IPS-20b (cell line): ENCODE measurements around the gene HUNK.

ENCODE experiments used
- H3K27ac ChIP-seq: one replicate; pipeline ENCODE4 v1.5.1; 2013; ENCODE audit warnings: low read length
- H3K27me3 ChIP-seq: 2 replicates; pipeline ENCODE4 v1.6.1; 2013; ENCODE audit warnings: mild to moderate bottlenecking, low read length, inconsistent platforms; ENCODE audit not compliant: insufficient read depth
- H3K36me3 ChIP-seq: 2 replicates; pipeline ENCODE4 v1.6.1; 2013; ENCODE audit warnings: low read depth, mild to moderate bottlenecking, inconsistent platforms, low read length, moderate library complexity; ENCODE audit not compliant: insufficient read depth
- H3K4me1 ChIP-seq: 2 replicates; pipeline ENCODE4 v1.6.1; 2013; ENCODE audit warnings: mild to moderate bottlenecking, control low read depth, inconsistent platforms, low read length, moderate library complexity; ENCODE audit not compliant: insufficient read depth
- H3K4me3 ChIP-seq: 2 replicates; pipeline ENCODE4 v1.5.1; 2013; ENCODE audit warnings: mild to moderate bottlenecking, low read length, inconsistent platforms
- H3K9ac ChIP-seq: 2 replicates; pipeline ENCODE4 v1.6.1; 2013; ENCODE audit warnings: low read depth, mild to moderate bottlenecking, inconsistent platforms, low read length, moderate library complexity
- H3K9me3 ChIP-seq: 2 replicates; pipeline ENCODE4 v1.6.1; 2013; ENCODE audit warnings: mild to moderate bottlenecking, low read depth, low read length, inconsistent platforms; ENCODE audit not compliant: insufficient read depth

Gene HUNK

GRCh38 chr21:31911138-31911907 is 38.5 kb downstream of the HUNK start:
- Histone ChIP-seq H3K27ac (no peak overlapping the region), H3K9me3 (no peaks in the 10 kb centered on the region), H3K4me1 (peaks cover 44% of the 10 kb centered on the region; the same call in 1 of the 2 replicates)

GRCh38 chr21:31912501-31912900 is 39.7 kb downstream of the HUNK start:
- H3K4me1 ChIP-seq: peaks cover 44% of the 10 kb centered on the region; the same call in 1 of the 2 replicates
- no peaks in the 10 kb centered on the region for H3K36me3 ChIP-seq
- H3K4me3 ChIP-seq: no peak overlapping the region
- H3K9me3 ChIP-seq: no peaks in the 10 kb centered on the region
- H3K9ac ChIP-seq: no peak overlapping the region
- H3K27me3 ChIP-seq: no peaks in the 10 kb centered on the region
- no peak overlapping the region for H3K27ac ChIP-seq

More at GRCh38 chr21:31911138-31911907, 38.5 kb downstream of the HUNK start:
- no peak overlapping the region for H3K4me3 ChIP-seq
- H3K9ac ChIP-seq: no peak overlapping the region
- no peaks in the 10 kb centered on the region for H3K27me3 ChIP-seq
- H3K36me3 ChIP-seq: no peaks in the 10 kb centered on the region

- no peak overlapping the region for H3K9ac ChIP-seq
- peaks cover 41% of the 10 kb centered on the region; the same call in 1 of the 2 replicates for H3K4me1 ChIP-seq
- no peaks in the 10 kb centered on the region for H3K36me3 ChIP-seq
- no peaks in the 10 kb centered on the region for H3K9me3 ChIP-seq
- no peaks in the 10 kb centered on the region for H3K27me3 ChIP-seq
- H3K4me3 ChIP-seq: no peak overlapping the region
- H3K27ac ChIP-seq: no peak overlapping the region
Observed at GRCh38 chr21:31913182-31913608, 40.4 kb downstream of the HUNK start.

- H3K27ac ChIP-seq: no peak overlapping the region
- H3K9ac ChIP-seq: no peak overlapping the region
- peaks cover 29% of the 10 kb centered on the region; the same call in 1 of the 2 replicates for H3K4me1 ChIP-seq
- no peaks in the 10 kb centered on the region for H3K27me3 ChIP-seq
- 0 out of 2 replicates have a peak, but pooled peaks cover 1% of the 10 kb centered on the region for H3K9me3 ChIP-seq
- no peaks in the 10 kb centered on the region for H3K36me3 ChIP-seq
- H3K4me3 ChIP-seq: no peak overlapping the region
Observed at GRCh38 chr21:31914472-31914871, 41.7 kb downstream of the HUNK start.

- Histone ChIP-seq H3K4me3 (no peak overlapping the region), H3K9me3 (peaks cover 3% of the 10 kb centered on the region; the same call in 1 of the 2 replicates), H3K27ac (no peak overlapping the region), H3K36me3 (no peaks in the 10 kb centered on the region), H3K27me3 (no peaks in the 10 kb centered on the region), H3K9ac (no peak overlapping the region), H3K4me1 (peaks cover 21% of the 10 kb centered on the region; the same call in 1 of the 2 replicates)
Observed at GRCh38 chr21:31915566-31915965, 42.7 kb downstream of the HUNK start.

GRCh38 chr21:31917108-31917507 is 44.3 kb downstream of the HUNK start:
- H3K9ac ChIP-seq: no peak overlapping the region
- H3K36me3 ChIP-seq: no peaks in the 10 kb centered on the region
- peaks cover 3% of the 10 kb centered on the region; the same call in 1 of the 2 replicates for H3K9me3 ChIP-seq
- no peak overlapping the region for H3K4me3 ChIP-seq
- H3K27ac ChIP-seq: no peak overlapping the region
- no peaks in the 10 kb centered on the region for H3K27me3 ChIP-seq
- peaks cover 14% of the 10 kb centered on the region; the same call in 1 of the 2 replicates for H3K4me1 ChIP-seq

GRCh38 chr21:31918250-31918775 is 45.5 kb downstream of the HUNK start:
- H3K36me3 ChIP-seq: no peaks in the 10 kb centered on the region

GRCh38 chr21:31920275-31920674 is 47.5 kb downstream of the HUNK start:
- Histone ChIP-seq H3K4me1 (peaks cover 2% of the 10 kb centered on the region; the same call in 1 of the 2 replicates), H3K27me3 (no peaks in the 10 kb centered on the region), H3K4me3 (no peak overlapping the region; the same call in 1 of the 2 replicates), H3K27ac (no peak overlapping the region), H3K9ac (no peak overlapping the region), H3K9me3 (peaks cover 3% of the 10 kb centered on the region; the same call in 1 of the 2 replicates), H3K36me3 (0 out of 2 replicates have a peak, but pooled peaks cover 5% of the 10 kb centered on the region)

More at GRCh38 chr21:31918250-31918775, 45.5 kb downstream of the HUNK start:
- H3K27me3 ChIP-seq: no peaks in the 10 kb centered on the region
- H3K4me3 ChIP-seq: no peak overlapping the region
- H3K9me3 ChIP-seq: peaks cover 3% of the 10 kb centered on the region; the same call in 1 of the 2 replicates
- H3K9ac ChIP-seq: no peak overlapping the region
- H3K27ac ChIP-seq: no peak overlapping the region
- H3K4me1 ChIP-seq: peaks cover 9% of the 10 kb centered on the region; the same call in 1 of the 2 replicates

GRCh38 chr21:31921079-31921478 is 48.3 kb downstream of the HUNK start:
- Histone ChIP-seq H3K9me3 (peaks cover 3% of the 10 kb centered on the region; the same call in 1 of the 2 replicates), H3K4me1 (no peaks in the 10 kb centered on the region), H3K36me3 (peaks cover 10% of the 10 kb centered on the region), H3K4me3 (no peak overlapping the region), H3K9ac (no peak overlapping the region), H3K27ac (no peak overlapping the region), H3K27me3 (no peaks in the 10 kb centered on the region)

- no peak overlapping the region for H3K9ac ChIP-seq
- peaks cover 8% of the 10 kb centered on the region for H3K9me3 ChIP-seq
- no peak overlapping the region for H3K4me3 ChIP-seq
- H3K27me3 ChIP-seq: no peaks in the 10 kb centered on the region
- H3K36me3 ChIP-seq: peaks cover 15% of the 10 kb centered on the region
- no peak overlapping the region for H3K27ac ChIP-seq
- no peaks in the 10 kb centered on the region for H3K4me1 ChIP-seq
Observed at GRCh38 chr21:31922881-31923280, 50.1 kb downstream of the HUNK start.

GRCh38 chr21:31923756-31924155 is 50.9 kb downstream of the HUNK start:
- H3K27me3 ChIP-seq: no peaks in the 10 kb centered on the region
- no peaks in the 10 kb centered on the region for H3K4me1 ChIP-seq
- peaks cover 15% of the 10 kb centered on the region for H3K36me3 ChIP-seq
- peaks cover 8% of the 10 kb centered on the region for H3K9me3 ChIP-seq
- no peak overlapping the region for H3K9ac ChIP-seq
- H3K27ac ChIP-seq: no peak overlapping the region
- H3K4me3 ChIP-seq: no peak overlapping the region

GRCh38 chr21:31924548-31924947 is 51.7 kb downstream of the HUNK start:
- Histone ChIP-seq H3K4me3 (no peak overlapping the region), H3K27ac (no peak overlapping the region), H3K9me3 (peaks cover 6% of the 10 kb centered on the region), H3K36me3 (peaks cover 15% of the 10 kb centered on the region), H3K4me1 (no peaks in the 10 kb centered on the region; the same call in 1 of the 2 replicates), H3K9ac (no peak overlapping the region), H3K27me3 (no peaks in the 10 kb centered on the region)
